Activated T-cell treated with anti-CD3 and anti-CD28 coated beads, Interleukin-2, amount 50 U/mL, for 24 hours (primary cell): ENCODE results near the gene TRDN.
"Not testable (repeated sequence)": the region's sequence is repeated elsewhere in the genome, so short reads cannot be mapped to it uniquely, and the experiment has no call there.

Source experiments
- DNase-seq: peaks from one replicate; pipeline ENCODE4 v3.0.0-alpha.2; 2020
- H3K27ac Mint-ChIP-seq: 2 replicates; pipeline ENCODE4 v1.8.0; 2020; ENCODE audit warnings: mild to moderate bottlenecking, mixed read lengths
- H3K27me3 Mint-ChIP-seq: 2 replicates; pipeline ENCODE4 v1.8.0; 2020; ENCODE audit warnings: mixed read lengths
- H3K36me3 Mint-ChIP-seq: 2 replicates; pipeline ENCODE4 v1.8.0; 2020; ENCODE audit warnings: low read depth, mixed read lengths
- H3K4me1 Mint-ChIP-seq: 2 replicates; pipeline ENCODE4 v1.8.0; 2020; ENCODE audit warnings: low read depth, mixed read lengths
- H3K4me3 Mint-ChIP-seq: 2 replicates; pipeline ENCODE4 v1.8.0; 2020; ENCODE audit warnings: mild to moderate bottlenecking, moderate library complexity, mixed read lengths
- H3K9me3 Mint-ChIP-seq: 2 replicates; pipeline ENCODE4 v1.8.0; 2020; ENCODE audit warnings: mixed read lengths

TRDN gene

DNA sequence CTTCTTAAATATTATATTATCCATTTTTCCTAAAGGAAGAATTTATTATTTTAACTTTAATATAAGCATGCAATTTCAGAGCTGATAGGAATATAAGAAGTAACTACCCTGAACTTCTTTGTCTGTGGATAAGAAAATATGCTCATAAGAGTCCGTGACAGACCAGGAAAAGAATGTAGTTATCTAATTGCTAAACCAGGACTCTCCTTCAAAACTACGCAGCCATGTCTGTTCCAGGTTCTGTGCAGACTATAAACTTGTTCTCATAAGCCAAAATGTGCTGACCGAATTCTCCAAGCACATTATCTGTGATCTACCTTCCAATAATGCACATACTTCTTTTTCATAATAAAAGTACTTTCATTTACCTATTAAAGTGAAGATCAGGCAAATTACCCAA is 116.5 kb downstream of the TRDN start:
- Mint-ChIP-seq H3K27ac (no peak overlapping the region), H3K4me3 (no peak overlapping the region), H3K4me1 (no peaks in the 10 kb centered on the region), H3K36me3 (no peaks in the 10 kb centered on the region), H3K27me3 (no peaks in the 10 kb centered on the region), H3K9me3 (no peaks in the 10 kb centered on the region)
- no peak for DNase-seq

DNA sequence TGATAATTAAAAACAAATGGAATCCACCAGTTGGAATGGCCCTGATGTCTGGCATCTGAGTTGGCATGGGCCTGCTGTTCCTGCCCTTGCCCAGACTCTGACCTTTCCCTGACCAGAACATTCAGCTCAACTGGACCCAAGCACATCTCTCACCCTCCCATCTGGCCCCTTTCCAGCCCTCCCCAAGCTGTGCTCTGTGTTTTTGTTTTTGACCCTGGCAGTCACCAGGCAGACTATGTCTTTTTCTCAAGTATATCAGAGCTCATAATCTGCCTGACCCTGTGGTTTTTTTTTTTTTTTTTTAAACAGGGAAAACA is 117.6 kb downstream of the TRDN start:
- Mint-ChIP-seq H3K36me3 (no peaks in the 10 kb centered on the region), H3K27ac (no peak overlapping the region), H3K4me3 (no peak overlapping the region), H3K4me1 (no peaks in the 10 kb centered on the region), H3K9me3 (no peaks in the 10 kb centered on the region), H3K27me3 (no peaks in the 10 kb centered on the region)
- DNase-seq: no peak

DNA sequence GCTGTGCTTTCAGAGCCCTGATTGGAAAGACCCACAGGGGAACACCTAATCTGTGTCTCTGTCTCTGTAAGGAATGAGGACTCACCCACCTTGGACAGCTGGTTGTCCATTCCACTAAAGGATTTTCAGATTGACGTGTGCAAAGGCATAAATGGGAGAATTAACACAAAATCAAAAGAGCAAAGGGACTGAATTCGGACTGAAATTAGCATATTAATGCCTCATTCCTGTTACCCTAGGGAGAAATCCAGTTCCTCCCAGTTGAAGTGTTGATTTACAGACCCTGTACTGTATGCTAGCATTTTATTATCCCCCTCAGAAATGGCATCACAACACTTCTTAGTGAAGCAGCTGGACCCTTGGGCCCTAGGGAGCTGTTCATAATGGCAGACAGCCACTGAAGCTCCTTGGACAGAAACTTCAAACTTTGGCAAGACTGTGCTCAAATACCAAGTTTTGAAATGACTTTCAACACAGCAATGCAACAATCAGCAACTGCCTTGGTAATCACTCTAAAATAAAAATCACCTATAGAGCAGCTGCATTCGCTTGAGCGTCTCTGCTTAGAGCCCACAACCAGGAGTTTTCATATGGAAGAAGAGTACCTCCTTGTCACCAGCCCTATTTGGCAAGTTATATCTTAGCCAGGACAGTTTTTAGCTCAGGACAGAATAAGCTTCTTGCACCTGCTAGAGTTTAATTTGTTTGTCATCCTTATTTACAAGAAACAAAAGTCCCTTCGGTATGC is 118.1 kb downstream of the TRDN start:
- Mint-ChIP-seq H3K9me3 (no peaks in the 10 kb centered on the region), H3K36me3 (no peaks in the 10 kb centered on the region), H3K27me3 (no peaks in the 10 kb centered on the region), H3K4me1 (no peaks in the 10 kb centered on the region), H3K27ac (no peak overlapping the region), H3K4me3 (no peak overlapping the region)
- DNase-seq: no peak

DNA sequence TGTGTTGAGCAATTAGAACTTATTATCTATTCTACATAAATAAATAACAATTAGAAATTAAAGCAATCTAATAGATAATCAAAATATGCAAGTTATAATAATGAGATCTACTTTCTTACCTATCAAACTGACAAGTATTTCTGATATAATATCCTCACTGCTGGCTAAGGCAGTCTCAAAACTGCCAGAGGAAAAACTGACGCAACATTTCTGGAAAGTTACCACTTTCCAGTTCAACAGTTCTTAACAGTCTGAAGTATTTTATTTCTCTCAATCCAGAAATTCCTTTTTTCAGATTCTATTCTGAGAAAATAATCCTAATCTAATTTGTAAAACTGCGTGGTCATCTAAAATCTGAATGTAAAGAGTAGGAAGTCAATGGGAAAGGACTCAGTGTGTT is 121.0 kb downstream of the TRDN start:
- H3K4me1 Mint-ChIP-seq: no peaks in the 10 kb centered on the region

DNA sequence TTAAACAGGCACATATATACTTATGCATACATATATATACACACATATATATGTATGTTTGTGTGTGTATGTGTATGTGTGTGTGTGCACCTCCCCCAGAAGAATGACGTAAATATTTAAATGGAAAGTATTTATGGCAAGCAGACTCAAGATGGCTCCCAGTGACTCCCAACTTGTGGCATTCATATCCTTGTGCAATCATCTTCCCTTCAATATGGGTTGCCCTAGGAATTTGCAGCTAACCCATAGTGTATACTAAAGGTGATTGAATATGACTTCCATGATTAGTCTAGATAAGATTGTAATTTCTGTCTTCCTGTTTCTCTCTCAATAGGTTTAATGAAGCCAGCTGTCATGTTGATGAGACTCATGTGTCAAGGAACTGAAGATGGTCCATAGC is 127.6 kb downstream of the TRDN start:
- Mint-ChIP-seq H3K36me3 (no peaks in the 10 kb centered on the region), H3K9me3 (peaks cover 2% of the 10 kb centered on the region)

More for the DNA sequence above, 121.0 kb downstream of the TRDN start:
- Mint-ChIP-seq H3K36me3 (no peaks in the 10 kb centered on the region), H3K27ac (no peak overlapping the region), H3K4me3 (no peak overlapping the region), H3K27me3 (no peaks in the 10 kb centered on the region), H3K9me3 (no peaks in the 10 kb centered on the region)
- no peak for DNase-seq

DNA sequence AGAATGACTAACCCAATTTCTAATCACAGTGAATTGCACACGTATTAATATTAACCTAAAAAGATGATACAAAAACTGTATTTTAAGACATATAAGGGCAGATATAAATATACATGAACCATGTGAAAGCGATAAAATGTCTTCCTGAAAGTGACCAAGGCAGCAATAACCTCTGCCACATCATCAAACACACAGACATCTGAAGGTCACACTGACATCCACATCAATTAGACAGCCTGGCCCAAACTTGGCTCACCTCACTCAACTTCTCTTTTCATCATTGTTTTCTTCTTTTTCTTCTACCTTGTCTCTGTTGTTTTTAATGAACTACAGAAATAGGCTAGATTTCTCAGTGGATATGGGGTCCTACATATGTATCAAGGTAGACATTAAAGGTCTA is 128.5 kb downstream of the TRDN start:
- H3K27ac Mint-ChIP-seq: no peak overlapping the region
- no peaks in the 10 kb centered on the region for H3K36me3 Mint-ChIP-seq
- no peaks in the 10 kb centered on the region for H3K27me3 Mint-ChIP-seq
- H3K4me3 Mint-ChIP-seq: no peak overlapping the region
- H3K9me3 Mint-ChIP-seq: peaks cover 2% of the 10 kb centered on the region
- DNase-seq: no peak
- no peaks in the 10 kb centered on the region for H3K4me1 Mint-ChIP-seq

More for the DNA sequence above, 127.6 kb downstream of the TRDN start:
- H3K4me1 Mint-ChIP-seq: no peaks in the 10 kb centered on the region
- H3K27me3 Mint-ChIP-seq: no peaks in the 10 kb centered on the region
- no peak overlapping the region for H3K27ac Mint-ChIP-seq
- DNase-seq: no peak
- no peak overlapping the region for H3K4me3 Mint-ChIP-seq

DNA sequence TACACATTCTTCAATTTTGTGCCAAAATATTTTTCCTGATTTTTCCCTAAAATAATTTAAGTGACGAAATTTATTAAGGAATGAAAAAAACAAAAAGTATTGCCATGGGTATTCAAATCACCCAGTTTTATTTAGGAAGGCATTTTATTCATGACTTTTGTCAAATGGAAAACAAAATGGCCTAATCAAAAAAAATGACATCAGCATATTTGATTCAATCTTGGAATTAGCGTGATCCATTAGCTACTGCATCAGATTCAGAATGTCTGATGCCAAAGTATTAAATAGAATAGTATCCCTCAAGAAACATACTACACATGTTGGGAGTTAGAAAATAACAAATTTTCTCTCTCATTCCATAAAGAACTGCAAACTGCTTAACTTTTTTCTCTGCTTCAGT is 129.2 kb downstream of the TRDN start:
- no peaks in the 10 kb centered on the region for H3K4me1 Mint-ChIP-seq
- no peaks in the 10 kb centered on the region for H3K27me3 Mint-ChIP-seq
- no peak overlapping the region for H3K27ac Mint-ChIP-seq
- H3K9me3 Mint-ChIP-seq: peaks cover 2% of the 10 kb centered on the region
- DNase-seq: no peak
- no peaks in the 10 kb centered on the region for H3K36me3 Mint-ChIP-seq
- H3K4me3 Mint-ChIP-seq: no peak overlapping the region

DNA sequence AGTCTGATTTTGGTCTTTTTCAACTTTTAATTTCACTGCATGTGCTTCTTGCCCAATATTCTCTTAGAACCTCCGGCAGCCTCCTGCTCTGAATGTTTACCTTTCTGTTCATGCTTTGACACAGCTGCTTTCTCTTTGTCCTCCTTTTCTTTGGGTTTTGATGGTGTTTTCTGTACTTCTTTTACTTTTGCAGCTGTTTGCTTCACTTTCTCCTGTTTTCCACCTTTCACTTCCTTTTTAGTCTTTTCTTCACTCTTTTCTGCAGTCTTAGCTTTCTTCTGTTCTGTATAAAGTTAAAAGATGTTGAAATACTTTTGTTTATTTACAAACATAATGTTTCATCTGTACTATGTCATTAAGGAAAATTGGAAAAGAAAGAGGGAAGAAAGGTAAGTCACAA is 133.1 kb downstream of the TRDN start:
- H3K9me3 Mint-ChIP-seq: peaks cover 2% of the 10 kb centered on the region
- no peak overlapping the region for H3K4me3 Mint-ChIP-seq
- no peaks in the 10 kb centered on the region for H3K4me1 Mint-ChIP-seq
- no peak overlapping the region for H3K27ac Mint-ChIP-seq
- H3K27me3 Mint-ChIP-seq: no peaks in the 10 kb centered on the region
- no peaks in the 10 kb centered on the region for H3K36me3 Mint-ChIP-seq
- no peak for DNase-seq

DNA sequence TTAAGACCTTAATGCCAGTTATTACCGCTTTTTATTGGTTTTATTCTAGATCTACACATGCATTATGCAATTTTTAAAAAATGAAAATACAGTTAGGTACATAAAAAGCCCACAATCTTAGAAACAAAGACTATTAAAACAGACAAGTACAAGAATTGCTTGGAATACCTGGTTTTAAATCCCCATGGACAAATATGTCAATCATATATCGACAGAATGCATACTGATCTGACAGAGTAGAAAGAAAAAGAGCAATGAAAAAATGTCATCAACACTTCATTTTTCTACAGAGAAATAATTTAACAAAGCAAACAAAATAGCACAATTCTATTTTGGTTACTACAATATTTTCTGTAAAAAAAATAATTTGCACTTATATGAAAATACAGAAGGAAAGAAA is 139.7 kb downstream of the TRDN start:
- DNase-seq: no peak
- Mint-ChIP-seq H3K27me3 (no peaks in the 10 kb centered on the region), H3K4me3 (no peak overlapping the region), H3K27ac (no peak overlapping the region), H3K9me3 (no peaks in the 10 kb centered on the region), H3K36me3 (no peaks in the 10 kb centered on the region), H3K4me1 (no peaks in the 10 kb centered on the region)

DNA sequence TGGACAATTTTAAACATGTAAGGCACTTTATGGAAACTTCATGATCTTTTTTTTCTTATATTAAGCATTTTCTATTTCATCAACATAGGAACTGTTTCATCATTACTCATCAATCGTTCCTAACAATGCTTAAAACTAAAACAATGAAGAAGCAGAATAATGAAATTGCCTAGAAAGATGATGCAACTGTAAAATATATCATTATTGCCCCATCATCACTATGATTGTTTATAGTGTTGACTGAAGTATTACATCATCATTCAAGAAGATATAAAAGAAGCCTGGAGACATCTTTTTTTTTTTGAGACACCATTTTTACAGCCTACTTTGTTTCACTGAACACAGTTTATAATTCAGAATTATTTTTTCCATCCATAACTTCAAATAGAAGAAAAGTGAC is 147.2 kb downstream of the TRDN start:
- Mint-ChIP-seq H3K27ac (no peak overlapping the region), H3K9me3 (no peaks in the 10 kb centered on the region), H3K36me3 (no peaks in the 10 kb centered on the region), H3K4me1 (no peaks in the 10 kb centered on the region), H3K4me3 (no peak overlapping the region), H3K27me3 (no peaks in the 10 kb centered on the region)
- no peak for DNase-seq

DNA sequence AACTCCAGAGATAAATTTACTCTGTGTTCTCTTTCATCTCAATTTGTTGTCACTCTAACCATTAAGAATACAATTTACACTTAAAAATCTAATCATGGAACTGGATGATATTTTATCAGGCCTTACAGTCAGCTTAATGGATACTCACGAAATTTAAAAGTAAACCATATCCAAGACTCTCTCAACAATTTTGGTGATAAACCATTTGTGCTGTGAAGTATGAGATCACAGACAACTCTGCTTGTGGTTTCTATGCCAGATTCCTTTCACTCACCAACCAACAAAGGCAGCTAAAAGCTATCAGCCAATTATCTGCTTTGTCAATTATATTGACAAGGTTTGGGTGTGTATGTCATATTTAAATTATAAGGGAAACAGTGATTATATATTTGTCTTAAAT is 155.8 kb downstream of the TRDN start:
- no peaks in the 10 kb centered on the region for H3K9me3 Mint-ChIP-seq
- H3K27ac Mint-ChIP-seq: no peak overlapping the region
- no peaks in the 10 kb centered on the region for H3K4me1 Mint-ChIP-seq
- no peaks in the 10 kb centered on the region for H3K36me3 Mint-ChIP-seq
- DNase-seq: no peak
- H3K4me3 Mint-ChIP-seq: no peak overlapping the region
- no peaks in the 10 kb centered on the region for H3K27me3 Mint-ChIP-seq

DNA sequence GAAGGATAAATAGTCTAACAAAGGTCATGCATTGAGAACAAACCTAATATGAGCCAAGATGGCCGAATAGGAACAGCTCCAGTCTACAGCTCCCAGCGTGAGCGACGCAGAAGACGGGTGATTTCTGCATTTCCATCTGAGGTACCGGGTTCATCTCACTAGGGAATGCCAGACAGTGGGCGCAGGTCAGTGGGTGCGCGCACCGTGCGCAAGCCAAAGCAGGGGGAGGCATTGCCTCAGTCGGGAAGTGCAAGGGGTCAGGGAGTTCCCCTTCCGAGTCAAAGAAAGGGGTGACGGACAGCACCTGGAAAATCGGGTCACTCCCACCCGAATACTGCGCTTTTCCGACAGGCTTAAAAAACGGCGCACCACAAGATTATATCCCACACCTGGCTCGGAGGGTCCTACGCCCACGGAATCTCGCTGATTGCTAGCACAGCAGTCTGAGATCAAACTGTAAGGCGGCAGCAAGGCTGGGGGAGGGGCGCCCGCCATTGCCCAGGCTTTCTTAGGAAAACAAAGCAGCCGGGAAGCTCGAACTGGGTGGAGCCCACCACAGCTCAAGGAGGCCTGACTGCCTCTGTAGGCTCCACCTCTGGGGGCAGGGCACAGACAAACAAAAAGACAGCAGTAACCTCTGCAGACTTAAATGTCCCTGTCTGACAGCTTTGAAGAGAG is 164.6 kb downstream of the TRDN start:
- not testable (repeated sequence) for H3K4me1 Mint-ChIP-seq, H3K27me3 Mint-ChIP-seq, H3K36me3 Mint-ChIP-seq

DNA sequence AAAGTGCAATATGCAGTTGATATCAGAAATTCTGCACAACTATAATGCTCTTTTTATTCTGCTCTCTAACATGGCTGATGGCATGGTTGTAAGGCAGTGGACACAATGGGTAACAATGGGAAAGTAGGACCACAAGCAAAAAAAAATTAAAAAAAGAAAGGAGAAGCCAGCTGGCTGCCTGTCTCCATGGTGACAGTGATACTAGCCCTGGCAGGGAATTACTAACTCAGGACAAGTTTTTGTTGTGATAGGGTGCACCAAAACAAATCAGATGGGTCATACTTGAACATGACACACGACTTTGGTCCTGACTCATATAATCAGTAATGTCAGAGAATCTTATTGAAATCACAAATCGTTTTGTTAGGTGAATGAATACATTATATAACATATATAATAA is 169.4 kb downstream of the TRDN start:
- Mint-ChIP-seq H3K27ac (no peak overlapping the region), H3K4me3 (no peak overlapping the region), H3K36me3 (no peaks in the 10 kb centered on the region), H3K9me3 (peaks cover 3% of the 10 kb centered on the region), H3K27me3 (no peaks in the 10 kb centered on the region), H3K4me1 (no peaks in the 10 kb centered on the region)
- no peak for DNase-seq

More for the DNA sequence above, 164.6 kb downstream of the TRDN start:
- not testable (repeated sequence) for H3K9me3 Mint-ChIP-seq, H3K4me3 Mint-ChIP-seq, H3K27ac Mint-ChIP-seq, DNase-seq

DNA sequence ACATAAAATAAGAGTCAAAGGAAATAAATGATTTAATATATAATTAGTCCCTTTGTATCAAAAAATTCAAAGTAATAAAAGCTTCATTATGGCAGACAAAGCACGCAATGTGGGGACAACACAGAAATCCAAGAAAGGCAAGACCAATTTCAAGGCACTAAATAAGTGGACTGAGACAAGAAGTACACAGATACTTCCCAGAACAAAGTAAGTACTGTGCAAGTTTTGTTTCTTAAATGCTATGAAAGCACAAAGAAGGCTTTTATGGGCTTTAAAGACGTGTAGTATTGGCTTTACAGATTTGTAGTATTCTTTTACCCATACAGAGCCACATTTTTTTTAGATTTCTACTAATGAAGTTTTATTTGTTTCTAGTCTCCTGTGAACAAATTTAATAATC is 174.6 kb downstream of the TRDN start:
- H3K36me3 Mint-ChIP-seq: no peaks in the 10 kb centered on the region
- H3K9me3 Mint-ChIP-seq: peaks cover 2% of the 10 kb centered on the region
- no peak for DNase-seq
- no peaks in the 10 kb centered on the region for H3K4me1 Mint-ChIP-seq
- no peak overlapping the region for H3K4me3 Mint-ChIP-seq
- no peaks in the 10 kb centered on the region for H3K27me3 Mint-ChIP-seq
- H3K27ac Mint-ChIP-seq: no peak overlapping the region

DNA sequence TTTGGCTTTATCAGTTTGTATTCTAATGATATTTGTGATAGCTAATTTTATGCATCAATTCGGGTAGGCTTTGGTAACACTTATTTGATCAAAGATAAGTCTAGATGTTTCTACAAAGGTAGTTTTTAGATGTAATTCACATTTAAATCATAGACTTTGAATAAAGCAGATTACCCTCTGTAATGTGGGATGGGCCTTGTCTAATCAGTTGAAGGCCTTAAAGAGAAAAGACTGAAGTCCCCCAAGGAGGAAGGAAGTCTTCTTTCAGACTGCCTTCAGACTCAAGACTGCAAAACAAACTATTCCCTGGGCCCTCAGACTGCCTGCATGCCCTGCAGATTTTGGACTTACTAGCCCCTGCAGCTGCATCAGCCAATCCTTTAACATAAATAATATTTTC is 178.5 kb downstream of the TRDN start:
- Mint-ChIP-seq H3K4me3 (no peak overlapping the region), H3K27ac (no peak overlapping the region), H3K4me1 (no peaks in the 10 kb centered on the region), H3K9me3 (peaks cover 10% of the 10 kb centered on the region), H3K27me3 (no peaks in the 10 kb centered on the region), H3K36me3 (no peaks in the 10 kb centered on the region)
- DNase-seq: no peak
